OCI-LY1 (cell line): ENCODE results near the gene TXNDC17.
"Not testable (repeated sequence)": the region's sequence is repeated elsewhere in the genome, so short reads cannot be mapped to it uniquely, and the experiment has no call there.

Experiments used
- H2AFZ ChIP-seq: fragments of 200-600 bp; sonication (generic), shearing (Covaris generic); 2 replicates; pipeline ENCODE4 v1.6.0; 2014; ENCODE audit warnings: antibody characterized with exemption, mild to moderate bottlenecking, low read length
- H3F3A ChIP-seq: fragments of 200-600 bp; sonication (generic), shearing (Covaris generic); 2 replicates; pipeline ENCODE4 v1.6.0; 2014; ENCODE audit warnings: mild to moderate bottlenecking, antibody characterized with exemption, low read length, moderate library complexity; ENCODE audit not compliant: insufficient read depth
- H3K27ac ChIP-seq: fragments of 200-600 bp; sonication (generic); 2 replicates; pipeline ENCODE4 v1.5.1; 2014; ENCODE audit warnings: low read length, mixed run types, mild to moderate bottlenecking, low read depth; ENCODE audit not compliant: poor library complexity, severe bottlenecking
- H3K27me3 ChIP-seq: fragments of 200-600 bp; sonication (generic); 2 replicates; pipeline ENCODE4 v1.6.0; 2014; ENCODE audit warnings: antibody characterized with exemption, mild to moderate bottlenecking, low read length, moderate library complexity; ENCODE audit not compliant: insufficient read depth
- H3K36me3 ChIP-seq: fragments of 200-600 bp; sonication (generic); 2 replicates; pipeline ENCODE4 v1.6.1; 2014; ENCODE audit warnings: mild to moderate bottlenecking, antibody characterized with exemption, low read length, moderate library complexity, mixed read lengths; ENCODE audit not compliant: insufficient read depth
- H3K4me1 ChIP-seq: fragments of 200-600 bp; sonication (generic); 2 replicates; pipeline ENCODE4 v1.5.1; 2014; ENCODE audit warnings: mild to moderate bottlenecking, low read length, moderate library complexity; ENCODE audit not compliant: insufficient read depth, severe bottlenecking
- H3K4me2 ChIP-seq: fragments of 200-600 bp; sonication (generic), shearing (Covaris generic); 2 replicates; pipeline ENCODE4 v1.6.1; 2014; ENCODE audit warnings: low read length
- H3K4me3 ChIP-seq: fragments of 200-600 bp; sonication (generic); 2 replicates; pipeline ENCODE4 v1.5.1; 2014; ENCODE audit warnings: low read length, low read depth, mild to moderate bottlenecking, mixed read lengths; ENCODE audit not compliant: poor library complexity, severe bottlenecking
- H3K79me2 ChIP-seq: fragments of 200-600 bp; shearing (Covaris generic); 2 replicates; pipeline ENCODE4 v1.6.1; 2016; ENCODE audit warnings: mixed run types, low read length, mixed read lengths; ENCODE audit not compliant: insufficient read depth
- H3K9ac ChIP-seq: fragments of 200-600 bp; sonication (generic), shearing (Covaris generic); 2 replicates; pipeline ENCODE4 v1.6.1; 2014; ENCODE audit warnings: mild to moderate bottlenecking, low read length, mixed read lengths
- H3K9me2 ChIP-seq: fragments of 200-600 bp; sonication (generic), shearing (Covaris generic); 2 replicates; pipeline ENCODE4 v1.6.1; 2014; ENCODE audit warnings: low read depth, mild to moderate bottlenecking, low read length, mixed read lengths
- H3K9me3 ChIP-seq: fragments of 200-600 bp; shearing (Covaris generic); 2 replicates; pipeline ENCODE4 v1.6.1; 2014; ENCODE audit warnings: low read length, mixed read lengths
- H4K20me1 ChIP-seq: fragments of 200-600 bp; sonication (generic), shearing (Covaris generic); 2 replicates; pipeline ENCODE4 v1.6.0; 2016; ENCODE audit warnings: mild to moderate bottlenecking, low read length; ENCODE audit not compliant: insufficient read depth
- CTCF ChIP-seq: fragments of 200-600 bp; sonication (generic), shearing (Covaris generic); IDR thresholded peaks from 2 replicates; pipeline ENCODE4 v1.5.1; 2017; ENCODE audit warnings: mild to moderate bottlenecking, antibody characterized with exemption, low read length, moderate library complexity, mixed read lengths
- EZH2 ChIP-seq: fragments of 200-600 bp; sonication (generic), shearing (Covaris generic); IDR thresholded peaks from 2 replicates; pipeline ENCODE4 v1.8.0; 2017; ENCODE audit warnings: borderline replicate concordance, mixed run types, mild to moderate bottlenecking, antibody characterized with exemption, low read length, moderate library complexity, mixed read lengths

The TXNDC17 gene

GRCh38 chr17:6651919-6652452, 11.1 kb downstream of the TXNDC17 start:
- peak overlapping the region; percentile 66 for H3K9ac ChIP-seq
- peaks cover 11% of the 10 kb centered on the region; the same call in 1 of the 2 replicates for H3F3A ChIP-seq
- no peak overlapping the region for H2AFZ ChIP-seq
- no peaks in the 10 kb centered on the region for H3K27me3 ChIP-seq
- H3K36me3 ChIP-seq = peaks cover 24% of the 10 kb centered on the region; the same call in 1 of the 2 replicates
- H3K9me2 ChIP-seq = no peaks in the 10 kb centered on the region
- no peak overlapping the region for H3K27ac ChIP-seq
- H3K79me2 ChIP-seq = peaks cover 13% of the 10 kb centered on the region
- peak overlapping the region; percentile 96 for H3K4me2 ChIP-seq
- H3K9me3 ChIP-seq = no peaks in the 10 kb centered on the region
- H4K20me1 ChIP-seq = no peaks in the 10 kb centered on the region
- peaks cover 65% of the 10 kb centered on the region for H3K4me1 ChIP-seq
- peak overlapping the region; percentile 98 for H3K4me3 ChIP-seq
- no peak for TF ChIP-seq CTCF
- TF ChIP-seq EZH2 = no peak

GRCh38 chr17:6654841-6655731, 14.2 kb downstream of the TXNDC17 start:
- Histone ChIP-seq H3K27me3 (no peaks in the 10 kb centered on the region), H3K9me2 (no peaks in the 10 kb centered on the region), H3K4me3 (peak overlapping the region; percentile 31), H3K4me2 (peak overlapping the region; percentile 35; the same call in 1 of the 2 replicates), H4K20me1 (no peaks in the 10 kb centered on the region), H2AFZ (no peak overlapping the region), H3K9me3 (no peaks in the 10 kb centered on the region), H3F3A (peaks cover 11% of the 10 kb centered on the region; the same call in 1 of the 2 replicates), H3K79me2 (peaks cover 6% of the 10 kb centered on the region), H3K36me3 (no peaks in the 10 kb centered on the region; the same call in 1 of the 2 replicates), H3K4me1 (peaks cover 57% of the 10 kb centered on the region), H3K27ac (no peak overlapping the region), H3K9ac (no peak overlapping the region; the same call in 1 of the 2 replicates)
- TF ChIP-seq EZH2 (no peak), CTCF (no peak)

GRCh38 chr17:6655732-6656361, 15.0 kb downstream of the TXNDC17 start:
- peaks cover 59% of the 10 kb centered on the region for H3K4me1 ChIP-seq
- not testable (repeated sequence) for H3K9ac ChIP-seq, H2AFZ ChIP-seq, H3K9me2 ChIP-seq, H4K20me1 ChIP-seq, H3K79me2 ChIP-seq, H3K9me3 ChIP-seq, H3K4me3 ChIP-seq, H3K27ac ChIP-seq, H3K36me3 ChIP-seq, H3K27me3 ChIP-seq
- H3F3A ChIP-seq = peaks cover 11% of the 10 kb centered on the region; the same call in 1 of the 2 replicates
- H3K4me2 ChIP-seq = peak overlapping the region; percentile 35; the same call in 1 of the 2 replicates
